IMR-90 (cell line): ENCODE data around the gene MPG. TPM values are rescaled to one million over a fixed set of nuclear protein-coding genes. Genes with fewer than 3 reads are reported as not detected.
A peak's percentile ranks its signal among the peaks of the same experiment; 100 is the strongest.

Source experiments
- ATAC-seq: fragments of 200-7000 bp; cut with Tn5 transposase; 2 replicates; pipeline ENCODE4 v1.9.1; 2020; ENCODE audit warnings: low read depth, mild to moderate bottlenecking, moderate library complexity
- BruUV-seq: library from RNA; stranded (reverse); fragments of 400-500 nt; replicated peaks from 2 replicates; lab custom pipeline; 2021; lab: Mats Ljungman, UMichigan
- CTCF ChIA-PET: fragments of 300-600 bp; formaldehyde crosslinking; extraction: SDS; loops from one replicate; lab custom pipeline; 2021; ENCODE audit warnings: antibody characterized with exemption; lab: Yijun Ruan, JAX
- POLR2A ChIA-PET: fragments of 300-600 bp; sonication (Branson Sonifier 250); formaldehyde crosslinking; loops from one replicate; lab custom pipeline; 2022; ENCODE audit warnings: antibody characterized with exemption; ENCODE audit not compliant: unreplicated experiment; lab: Charles Lee
- DNase-seq: peaks from one replicate; pipeline ENCODE4 v3.0.0; 2013
- H2AFZ ChIP-seq: replicated peaks from 2 replicates; pipeline ENCODE3; 2013; ENCODE audit warnings: low read length, mild to moderate bottlenecking; ENCODE audit not compliant: poor library complexity
- H2AK5ac ChIP-seq: 2 replicates; pipeline ENCODE4 v1.6.1; 2013; ENCODE audit warnings: low read depth, low read length, inconsistent platforms
- H2AK9ac ChIP-seq: replicated peaks from 2 replicates; pipeline ENCODE3; 2013; ENCODE audit warnings: mild to moderate bottlenecking, low read depth, low read length, moderate library complexity; ENCODE audit not compliant: poor library complexity
- H2BK120ac ChIP-seq: 2 replicates; pipeline ENCODE4 v1.6.1; 2013; ENCODE audit warnings: low read depth, low read length, inconsistent platforms
- H2BK15ac ChIP-seq: 3 replicates; pipeline ENCODE4 v1.6.1; 2013; ENCODE audit warnings: low read depth, low read length, inconsistent platforms
- H2BK20ac ChIP-seq: 2 replicates; pipeline ENCODE4 v1.6.1; 2013; ENCODE audit warnings: low read depth, mild to moderate bottlenecking, inconsistent platforms, low read length, moderate library complexity
- H2BK5ac ChIP-seq: 2 replicates; pipeline ENCODE4 v1.6.1; 2013; ENCODE audit warnings: mild to moderate bottlenecking, low read depth, low read length, inconsistent platforms; ENCODE audit not compliant: poor library complexity, severe bottlenecking
- H3K14ac ChIP-seq: replicated peaks from 2 replicates; pipeline ENCODE4 v1.6.1; 2013; ENCODE audit warnings: low read depth, low read length, inconsistent platforms
- H3K18ac ChIP-seq: 2 replicates; pipeline ENCODE4 v1.6.1; 2013; ENCODE audit warnings: low read depth, low read length, control low read depth
- H3K23ac ChIP-seq: 2 replicates; pipeline ENCODE4 v1.6.1; 2013; ENCODE audit warnings: low read depth, low read length, inconsistent platforms
- H3K27ac ChIP-seq: 2 replicates; pipeline ENCODE4 v1.5.1; 2013; ENCODE audit warnings: mild to moderate bottlenecking, control low read depth, low read length; ENCODE audit not compliant: insufficient read depth
- H3K27me3 ChIP-seq: 2 replicates; pipeline ENCODE4 v1.6.1; 2013; ENCODE audit warnings: low read length; ENCODE audit not compliant: control insufficient read depth, insufficient read depth
- H3K36me3 ChIP-seq: 2 replicates; pipeline ENCODE4 v1.6.1; 2013; ENCODE audit warnings: low read length, mixed read lengths; ENCODE audit not compliant: control insufficient read depth, insufficient read depth
- H3K4ac ChIP-seq: 2 replicates; pipeline ENCODE4 v1.6.1; 2013; ENCODE audit warnings: low read depth, low read length, inconsistent platforms
- H3K4me1 ChIP-seq: 2 replicates; pipeline ENCODE4 v1.6.1; 2013; ENCODE audit warnings: low read length, mixed read lengths; ENCODE audit not compliant: control insufficient read depth, insufficient read depth
- H3K4me2 ChIP-seq: 2 replicates; pipeline ENCODE4 v1.6.1; 2013; ENCODE audit warnings: low read depth, mild to moderate bottlenecking, control low read depth, low read length, moderate library complexity
- H3K4me3 ChIP-seq: 2 replicates; pipeline ENCODE4 v1.5.1; 2013; ENCODE audit warnings: low read depth, mild to moderate bottlenecking, control low read depth, low read length, moderate library complexity; ENCODE audit not compliant: insufficient read depth
- H3K56ac ChIP-seq: 2 replicates; pipeline ENCODE4 v1.6.1; 2013; ENCODE audit warnings: low read length, inconsistent platforms; ENCODE audit not compliant: insufficient read depth; ENCODE audit errors: extremely low read depth
- H3K79me1 ChIP-seq, 2 experiments: 2 replicates each; pipeline ENCODE4 v1.6.1; 2013; ENCODE audit warnings: low read length in 2 of 2, inconsistent platforms in 1 of 2, low read depth in 1 of 2
- H3K9ac ChIP-seq: 2 replicates; pipeline ENCODE4 v1.6.1; 2013; ENCODE audit warnings: low read depth, low read length, control low read depth
- H3K9me1 ChIP-seq: 2 replicates; pipeline ENCODE4 v1.6.1; 2013; ENCODE audit warnings: low read length, inconsistent platforms; ENCODE audit not compliant: insufficient read depth
- H3K9me3 ChIP-seq: 2 replicates; pipeline ENCODE4 v1.6.1; 2013; ENCODE audit warnings: low read length; ENCODE audit not compliant: control insufficient read depth, insufficient read depth
- H4K20me1 ChIP-seq: 2 replicates; pipeline ENCODE4 v1.6.1; 2013; ENCODE audit warnings: low read length, inconsistent platforms; ENCODE audit not compliant: insufficient read depth
- H4K5ac ChIP-seq: 2 replicates; pipeline ENCODE4 v1.6.1; 2013; ENCODE audit warnings: mild to moderate bottlenecking, low read depth, low read length, control low read depth
- H4K8ac ChIP-seq, 2 experiments: 2 replicates each; pipeline ENCODE4 v1.6.1; 2013; ENCODE audit warnings: low read depth in 2 of 2, low read length in 2 of 2, control low read depth in 1 of 2, inconsistent platforms in 1 of 2
- H4K91ac ChIP-seq: 2 replicates; pipeline ENCODE4 v1.6.1; 2013; ENCODE audit warnings: low read depth, low read length, inconsistent platforms; ENCODE audit not compliant: insufficient read depth
- BHLHE40 ChIP-seq: fragments of 150-350 bp; IDR thresholded peaks from 2 replicates; pipeline ENCODE4 v1.6.1; 2016; ENCODE audit warnings: mild to moderate bottlenecking, low read depth, low read length
- CEBPB ChIP-seq: IDR thresholded peaks from 2 replicates; pipeline ENCODE4 v1.6.1; 2012; ENCODE audit warnings: low read depth, low read length, improper control_type of control experiment
- CHD1 ChIP-seq: IDR thresholded peaks from 2 replicates; pipeline ENCODE4 v1.6.1; 2012; ENCODE audit warnings: low read depth, low read length, improper control_type of control experiment
- CTCF ChIP-seq: conservative IDR thresholded peaks from 2 replicates; pipeline ENCODE4 v1.5.1; 2012; ENCODE audit warnings: mild to moderate bottlenecking, low read depth, low read length, improper control_type of control experiment
- FOS ChIP-seq: fragments of 150-350 bp; IDR thresholded peaks from 2 replicates; pipeline ENCODE4 v1.6.1; 2016; ENCODE audit warnings: low read depth, low read length
- MAFK ChIP-seq: IDR thresholded peaks from 2 replicates; pipeline ENCODE4 v1.6.1; 2012; ENCODE audit warnings: low read depth, low read length, improper control_type of control experiment
- MAZ ChIP-seq: IDR thresholded peaks from 2 replicates; pipeline ENCODE4 v1.6.1; 2012; ENCODE audit warnings: low read depth, mild to moderate bottlenecking, low read length, improper control_type of control experiment, moderate library complexity, borderline replicate concordance
- MXI1 ChIP-seq: IDR thresholded peaks from 2 replicates; pipeline ENCODE4 v1.6.1; 2012; ENCODE audit warnings: low read depth, mild to moderate bottlenecking, low read length, moderate library complexity, borderline replicate concordance
- NFE2L2 ChIP-seq: fragments of 150-350 bp; IDR thresholded peaks from 2 replicates; pipeline ENCODE4 v1.6.1; 2016; ENCODE audit warnings: low read depth, mild to moderate bottlenecking, low read length
- POLR2A ChIP-seq: IDR thresholded peaks from 2 replicates; pipeline ENCODE4 v1.6.1; 2012; ENCODE audit warnings: mild to moderate bottlenecking, low read depth, low read length
- RAD21 ChIP-seq: IDR thresholded peaks from 2 replicates; pipeline ENCODE4 v1.6.1; 2012; ENCODE audit warnings: low read length, improper control_type of control experiment
- RCOR1 ChIP-seq: IDR thresholded peaks from 2 replicates; pipeline ENCODE4 v1.6.1; 2012; ENCODE audit warnings: mild to moderate bottlenecking, low read length, improper control_type of control experiment; ENCODE audit not compliant: insufficient replicate concordance
- RFX5 ChIP-seq: IDR thresholded peaks from 2 replicates; pipeline ENCODE4 v1.8.0; 2012; ENCODE audit warnings: low read depth, mild to moderate bottlenecking, low read length, moderate library complexity
- SMC3 ChIP-seq: fragments of 150-350 bp; IDR thresholded peaks from 2 replicates; pipeline ENCODE4 v1.6.1; 2016; ENCODE audit warnings: low read depth, mild to moderate bottlenecking, antibody characterized with exemption, low read length, moderate library complexity
- WGBS, 2 experiments: methylation state at CpG; one replicate each; pipeline versions ENCODE4 v1.1.5 to v1.1.7; 2013; ENCODE audit warnings: missing lambda C conversion rate in 2 of 2; ENCODE audit not compliant: insufficient read length in 1 of 2; ENCODE audit errors: extremely low coverage in 2 of 2; 5-methylcytosine and 5-hydroxymethylcytosine counted together
- dilution Hi-C: fragments of 300-500 bp; cut with HindIII; formaldehyde crosslinking; loops from one replicate; pipeline ENCODE4 v1.14.3; 2018; ENCODE audit warnings: low sequenced_read_pairs; ENCODE audit not compliant: unreplicated experiment
- in situ Hi-C: fragments of 300-500 bp; cut with MboI; formaldehyde crosslinking; loops from 3 replicates; pipeline ENCODE4 v1.14.3; 2019; ENCODE audit warnings: low sequenced_read_pairs, inconsistent platforms, mixed read lengths
- intact Hi-C: fragments of 100-400 bp; cut with micrococcal nuclease; formaldehyde crosslinking; loops from 2 replicates; pipeline ENCODE4 v1.10.0; 2022
- polyA plus RNA-seq, 3 experiments: library from polyadenylated mRNA; depleted of rRNA; stranded (reverse); fragments of >200 nt; gene quantifications; 2 replicates each; pipeline ENCODE4 v1.2.3, GENCODE V29; 2012; ENCODE audit warnings: low replicate concordance in 1 of 3
- total RNA-seq: library from RNA; depleted of rRNA; stranded (reverse); fragments of >200 nt; gene quantifications from 2 replicates; pipeline ENCODE4 v1.2.3, GENCODE V29; 2012
- TF ChIP-seq, protein P1 (sequence below): fragments of 150-350 bp; IDR thresholded peaks from 2 replicates; pipeline ENCODE4 v1.6.1; 2016; ENCODE audit warnings: low read depth, mild to moderate bottlenecking, low read length, moderate library complexity, borderline replicate concordance

Gene MPG
- total and polyA plus RNA-seq, 2 of the 4 experiments (the other 2 are of a cell fraction), result 66.7 to 135 TPM

DNA sequence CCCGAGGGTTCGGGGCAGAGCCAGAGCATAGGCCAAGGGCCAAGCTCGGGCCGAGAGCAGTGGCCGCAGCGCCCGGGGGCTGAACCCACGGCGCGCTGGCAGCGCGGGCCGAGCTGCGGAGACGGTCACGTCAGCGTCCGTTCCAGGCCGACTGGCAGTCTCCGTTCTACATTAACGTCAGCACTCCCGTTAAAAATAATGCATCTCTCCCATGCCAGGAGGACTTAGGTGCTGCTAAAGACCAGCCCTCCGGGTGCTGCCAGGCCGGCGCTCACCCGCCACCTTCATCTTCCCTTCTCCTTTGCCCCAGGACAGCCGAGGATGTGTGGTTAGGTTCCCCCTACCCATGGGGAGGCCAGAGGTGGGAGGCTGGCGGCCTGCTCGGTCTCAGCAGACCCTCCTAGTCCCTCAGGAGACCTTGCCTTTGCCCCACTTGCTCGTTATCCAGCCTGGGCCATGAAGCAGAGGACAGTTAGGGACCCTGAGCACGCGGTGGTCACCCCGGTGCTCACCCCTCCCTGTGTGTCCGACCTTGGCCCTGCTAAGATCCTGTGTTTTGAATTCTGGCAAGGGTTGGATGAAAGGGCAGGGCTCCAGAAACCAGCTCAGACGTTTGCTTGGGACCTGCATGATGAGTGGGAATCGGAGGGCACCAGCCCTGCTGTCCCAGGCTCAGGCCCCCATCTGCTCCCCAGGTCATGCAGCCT lies 572 bp downstream of the MPG start:
- peak overlapping the region; percentile 85 for H3K4me3 ChIP-seq
- H2AFZ ChIP-seq, result peak overlapping the region; percentile 82
- peaks cover 4 to 39% of the 10 kb centered on the region in 2 experiments for H3K79me1 ChIP-seq
- H2BK15ac ChIP-seq, result no peak overlapping the region; the same call in 2 of the 3 replicates
- intact Hi-C loops (no loop called here), dilution Hi-C loops (no loop called here), in situ Hi-C loops (no loop called here)
- TF ChIP-seq MAFK (no peak), RFX5 (no peak), SMC3 (no peak), CHD1 (no peak), CEBPB (no peak), MXI1 (no peak), RCOR1 (no peak), POLR2A (peak; percentile 62), NFE2L2 (no peak), CTCF (no peak), MAZ (no peak), FOS (no peak), BHLHE40 (0 out of 2 replicates have a peak, but pooled peaks have one; percentile 3), RAD21 (no peak)
- TF ChIP-seq, protein P1, sequence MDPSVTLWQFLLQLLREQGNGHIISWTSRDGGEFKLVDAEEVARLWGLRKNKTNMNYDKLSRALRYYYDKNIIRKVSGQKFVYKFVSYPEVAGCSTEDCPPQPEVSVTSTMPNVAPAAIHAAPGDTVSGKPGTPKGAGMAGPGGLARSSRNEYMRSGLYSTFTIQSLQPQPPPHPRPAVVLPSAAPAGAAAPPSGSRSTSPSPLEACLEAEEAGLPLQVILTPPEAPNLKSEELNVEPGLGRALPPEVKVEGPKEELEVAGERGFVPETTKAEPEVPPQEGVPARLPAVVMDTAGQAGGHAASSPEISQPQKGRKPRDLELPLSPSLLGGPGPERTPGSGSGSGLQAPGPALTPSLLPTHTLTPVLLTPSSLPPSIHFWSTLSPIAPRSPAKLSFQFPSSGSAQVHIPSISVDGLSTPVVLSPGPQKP, result no peak
- peak overlapping the region; percentile 85 for H3K14ac ChIP-seq
- H2BK120ac ChIP-seq, result peak overlapping the region; percentile 2; the same call in 1 of the 2 replicates
- WGBS, 2 experiments, result 12% methylated on average over 7 of the region's 36 CpGs; no CpG with 5 or more reads in 1 of the 2 experiments
- ChIA-PET POLR2A (interaction anchor here (0.6 kb wide), 1 partner anchor 18 kb away, joined by 3 read pairs; no protein-coding TSS in a partner anchor), CTCF (interaction anchor here (1.6 kb wide), 1 partner anchor 13 kb away, joined by 6 read pairs; no protein-coding TSS in a partner anchor)
- no TSS peak for BruUV-seq
- peaks cover 11% of the 10 kb centered on the region for H4K20me1 ChIP-seq
- H3K4ac ChIP-seq, result peak overlapping the region; percentile 70
- DNase-seq, result peak; percentile 52
- H3K36me3 ChIP-seq, result peaks cover 22% of the 10 kb centered on the region
- H3K18ac ChIP-seq, result peak overlapping the region; percentile 13; the same call in 1 of the 2 replicates
- H3K56ac ChIP-seq, result peak overlapping the region; percentile 59
- H2BK5ac ChIP-seq, result peak overlapping the region; percentile 80
- H3K9ac ChIP-seq, result peak overlapping the region; percentile 93
- no peak overlapping the region for H2BK20ac ChIP-seq
- peak overlapping the region; percentile 57 to 62 for H4K8ac ChIP-seq
- ATAC-seq, result peak; percentile 4
- peak overlapping the region; percentile 93 for H2AK5ac ChIP-seq
- H3K4me2 ChIP-seq, result peak overlapping the region; percentile 98
- peak overlapping the region; percentile 36 for H4K5ac ChIP-seq
- peak overlapping the region; percentile 98 for H2AK9ac ChIP-seq
- H3K27me3 ChIP-seq, result no peaks in the 10 kb centered on the region
- H3K23ac ChIP-seq, result peak overlapping the region; percentile 80
- H3K9me1 ChIP-seq, result peaks cover 12% of the 10 kb centered on the region; the same call in 1 of the 2 replicates
- no peaks in the 10 kb centered on the region for H3K9me3 ChIP-seq
- H4K91ac ChIP-seq, result peak overlapping the region; percentile 84
- H3K27ac ChIP-seq, result peak overlapping the region; percentile 89
- peaks cover 38% of the 10 kb centered on the region for H3K4me1 ChIP-seq
